GM12878 (cell line): ENCODE data around the gene ANKRD16. TPM values are rescaled to one million over a fixed set of nuclear protein-coding genes. Genes with fewer than 3 reads are reported as not detected.

Experiments used
- ATAC-seq: fragments of 200-7000 bp; cut with Tn5 transposase; 3 replicates; pipeline ENCODE4 v1.9.1; 2020; ENCODE audit warnings: mild to moderate bottlenecking, moderate library complexity
- BruUV-seq: library from RNA; stranded (reverse); fragments of 400-500 nt; replicated peaks from 2 replicates; lab custom pipeline; 2021; lab: Mats Ljungman, UMichigan
- CTCF ChIA-PET: fragments of 300-600 bp; sonication (Branson Sonifier 250); formaldehyde crosslinking; extraction: SDS; loops from one replicate; lab custom pipeline; 2021; ENCODE audit warnings: inconsistent platforms; lab: Yijun Ruan, JAX
- POLR2A ChIA-PET: fragments of 350-600 bp; formaldehyde crosslinking; extraction: SDS; loops from one replicate; lab custom pipeline; 2021; ENCODE audit warnings: inconsistent platforms; lab: Charles Lee
- RAD21 ChIA-PET: fragments of 300-600 bp; sonication (Branson Sonifier 250); formaldehyde crosslinking; loops from one replicate; lab custom pipeline; 2023; ENCODE audit warnings: antibody characterized with exemption; ENCODE audit not compliant: unreplicated experiment; lab: Charles Lee
- SMC1A ChIA-PET: fragments of 300-600 bp; sonication (Branson Sonifier 250); formaldehyde crosslinking; loops from one replicate; lab custom pipeline; 2023; ENCODE audit not compliant: unreplicated experiment, uncharacterized antibody; lab: Charles Lee
- DNase-seq: peaks from one replicate; pipeline ENCODE4 v3.0.0-alpha.2; 2011; ENCODE audit warnings: low read depth, low spot score
- FAIRE-seq: peaks from 3 replicates; lab custom pipeline; 2011; peaks lifted over from hg19 to GRCh38; lab: Jason Lieb, UNC
- H2AFZ ChIP-seq: 2 replicates; pipeline ENCODE4 v1.6.0; 2011; ENCODE audit warnings: low read depth, low read length, control low read depth; ENCODE audit not compliant: control insufficient read depth
- H3K27ac ChIP-seq: 2 replicates; pipeline ENCODE4 v1.5.1; 2011; ENCODE audit warnings: control low read depth; ENCODE audit not compliant: control insufficient read depth, insufficient read depth
- H3K27me3 ChIP-seq, 2 experiments: replicated peaks in 1 of 2; 2 replicates each; pipeline versions ENCODE4 v1.6.0 to v1.6.1; 2011; ENCODE audit warnings: low read length in 1 of 2; ENCODE audit not compliant: control insufficient read depth in 2 of 2, insufficient read depth in 2 of 2
- H3K36me3 ChIP-seq, 2 experiments: 2 replicates each; pipeline ENCODE4 v1.5.1; 2011; ENCODE audit warnings: low read length in 1 of 2; ENCODE audit not compliant: control insufficient read depth in 2 of 2, insufficient read depth in 2 of 2
- H3K4me1 ChIP-seq: 2 replicates; pipeline ENCODE4 v1.6.1; 2011; ENCODE audit warnings: mild to moderate bottlenecking, low read length, moderate library complexity, mixed read lengths; ENCODE audit not compliant: control insufficient read depth, insufficient read depth
- H3K4me2 ChIP-seq: 2 replicates; pipeline ENCODE4 v1.6.0; 2011; ENCODE audit warnings: control low read depth; ENCODE audit not compliant: control insufficient read depth, insufficient read depth
- H3K4me3 ChIP-seq: fragments of 200-600 bp; sonication (generic); 2 replicates; pipeline ENCODE4 v1.5.1; 2016
- H3K79me2 ChIP-seq: 2 replicates; pipeline ENCODE4 v1.6.0; 2011; ENCODE audit warnings: low read length; ENCODE audit not compliant: control insufficient read depth, insufficient read depth
- H3K9ac ChIP-seq: 2 replicates; pipeline ENCODE4 v1.8.0; 2011; ENCODE audit warnings: low read length, control low read depth, mixed read lengths; ENCODE audit not compliant: control insufficient read depth, insufficient read depth
- H3K9me3 ChIP-seq: replicated peaks from 3 replicates; pipeline ENCODE4 v1.5.1; 2011; ENCODE audit warnings: mild to moderate bottlenecking, low read length; ENCODE audit not compliant: control insufficient read depth, insufficient read depth
- H4K20me1 ChIP-seq: 2 replicates; pipeline ENCODE4 v1.6.0; 2011; ENCODE audit not compliant: control insufficient read depth, insufficient read depth
- EP300 ChIP-seq, 2 experiments: fragments of 150-350 bp in 1 of 2; IDR thresholded peaks; 2 replicates each; pipeline ENCODE4 v1.6.1; 2011 to 2012; ENCODE audit warnings: low read depth in 2 of 2, low read length in 2 of 2, borderline replicate concordance in 1 of 2, improper control_type of control experiment in 1 of 2, inconsistent platforms in 1 of 2; ENCODE audit not compliant: control insufficient read depth in 1 of 2
- IRF4 ChIP-seq: IDR thresholded peaks from 2 replicates; pipeline ENCODE4 v1.6.1; 2011; ENCODE audit warnings: low read depth, low read length
- MTA2 ChIP-seq: fragments of 450-650 bp; IDR thresholded peaks from 2 replicates; pipeline ENCODE4 v1.6.1; 2016; ENCODE audit warnings: low read depth, mild to moderate bottlenecking, moderate library complexity
- POLR2A ChIP-seq: IDR thresholded peaks from 2 replicates; pipeline ENCODE4 v1.6.1; 2011; ENCODE audit warnings: low read depth, mild to moderate bottlenecking, low read length
- RAD51 ChIP-seq: fragments of 450-650 bp; IDR thresholded peaks from 2 replicates; pipeline ENCODE4 v1.6.1; 2016; ENCODE audit warnings: moderate library complexity, mild to moderate bottlenecking, inconsistent platforms
- SMARCA5 ChIP-seq: fragments of 450-650 bp; IDR thresholded peaks from 2 replicates; pipeline ENCODE4 v1.6.1; 2017; ENCODE audit warnings: mild to moderate bottlenecking
- YBX1 ChIP-seq: fragments of 450-650 bp; IDR thresholded peaks from 2 replicates; pipeline ENCODE4 v1.6.1; 2016; ENCODE audit warnings: antibody characterized with exemption
- WGBS: methylation state at CpG from one replicate; pipeline ENCODE4 v1.1.6; 2016; ENCODE audit warnings: low lambda C conversion rate; ENCODE audit not compliant: insufficient replicate concordance, insufficient coverage; ENCODE audit errors: missing lambda C conversion rate; 5-methylcytosine and 5-hydroxymethylcytosine counted together
- in situ Hi-C: fragments of 300-500 bp; cut with MboI; formaldehyde crosslinking; loops from 9 replicates; pipeline ENCODE4 v1.14.3; 2018; ENCODE audit warnings: mixed read lengths
- intact Hi-C: fragments of 100-400 bp; cut with micrococcal nuclease; formaldehyde crosslinking; loops from one replicate; pipeline ENCODE4 v1.14.2; 2022; ENCODE audit not compliant: unreplicated experiment
- polyA plus RNA-seq, 11 experiments: library from polyadenylated mRNA; depleted of rRNA in 4 of 11; unstranded in 6 of 11; stranded (reverse) in 5 of 11; fragments of >200 nt; fragmentation: Nextera tagmentation in 4 of 11; fragmentation: Illumina TruSeq in 1 of 11; extraction: Ambion mirVana in 4 of 11; extraction: Trizol in 1 of 11; gene quantifications; 1 replicate in 1 of 11; 2 replicates in 10 of 11; pipeline versions ENCODE4 v1.2.1 to v1.2.3, GENCODE V29; 2011 to 2016; ENCODE audit warnings: inconsistent platforms in 2 of 11, missing spikeins in 2 of 11, low read depth in 1 of 11
- total RNA-seq, 4 experiments: library from RNA; depleted of rRNA in 3 of 4; stranded (reverse); fragments of >200 nt in 3 of 4; fragmentation: Illumina TruSeq in 1 of 4; extraction: Trizol in 1 of 4; gene quantifications; 2 replicates each; pipeline versions ENCODE4 v1.2.1 to v1.2.3, GENCODE V29; 2013 to 2021
- TF ChIP-seq, protein P1 (sequence below): fragments of 450-650 bp; IDR thresholded peaks from 2 replicates; pipeline ENCODE4 v1.6.1; 2017; ENCODE audit warnings: borderline replicate concordance
- TF ChIP-seq, protein P2 (sequence below): IDR thresholded peaks from 2 replicates; pipeline ENCODE4 v1.6.1; 2012; ENCODE audit warnings: low read length, inconsistent platforms
- TF ChIP-seq, protein P3 (sequence below): fragments of 450-650 bp; IDR thresholded peaks from 2 replicates; pipeline ENCODE4 v1.6.1; 2017; ENCODE audit warnings: low read depth, mild to moderate bottlenecking, moderate library complexity
- TF ChIP-seq, protein P4 (sequence below): IDR thresholded peaks from 2 replicates; pipeline ENCODE4 v1.6.1; 2012; ENCODE audit warnings: low read depth, low read length, improper control_type of control experiment

ANKRD16 gene
- total and polyA plus RNA-seq, 10 of the 15 experiments (the other 5 are each of a cell fraction or from before 2014, with no cell fraction given) = 0.57 to 13.6 (median 4.4) TPM

DNA sequence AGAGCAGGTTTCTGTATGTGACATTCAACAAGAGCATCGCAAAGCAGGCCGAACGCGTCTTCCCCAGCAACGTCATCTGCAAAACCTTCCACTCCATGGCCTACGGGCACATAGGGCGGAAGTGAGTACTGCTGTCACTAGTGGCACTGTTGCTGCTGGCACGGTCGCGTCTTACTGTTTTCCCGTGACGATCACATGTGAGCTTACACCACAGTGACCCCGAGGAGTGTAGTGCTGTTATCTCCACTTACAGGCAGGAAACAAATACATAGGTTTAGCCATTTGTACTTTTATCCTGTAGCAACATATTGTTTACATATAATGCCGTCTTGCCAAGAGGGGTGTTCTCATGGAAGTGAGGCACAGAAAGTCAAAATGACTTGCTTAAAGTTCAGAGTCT is 25.8 kb upstream of the ANKRD16 start:
- ChIA-PET RAD21 (no interaction called here), CTCF (no interaction called here), POLR2A (no interaction called here), SMC1A (interaction anchor here (0.6 to 1.0 kb wide), 2 partner anchors 9 to 171 kb away, joined by 3 read pairs; no protein-coding TSS in a partner anchor)
- no peaks in the 10 kb centered on the region for H3K27me3 ChIP-seq
- H4K20me1 ChIP-seq = no peaks in the 10 kb centered on the region
- BruUV-seq = no TSS peak
- H3K36me3 ChIP-seq = peaks cover 20 to 40% of the 10 kb centered on the region in 2 experiments
- no peak overlapping the region for H3K4me3 ChIP-seq
- no peak for ATAC-seq
- DNase-seq = no peak
- no peak overlapping the region for H3K4me2 ChIP-seq
- 93% methylated on average over 14 of the region's 14 CpGs for WGBS
- no peak overlapping the region for H2AFZ ChIP-seq
- no peak overlapping the region for H3K27ac ChIP-seq
- TF ChIP-seq MTA2 (no peak), YBX1 (no peak)
- TF ChIP-seq, protein P1, sequence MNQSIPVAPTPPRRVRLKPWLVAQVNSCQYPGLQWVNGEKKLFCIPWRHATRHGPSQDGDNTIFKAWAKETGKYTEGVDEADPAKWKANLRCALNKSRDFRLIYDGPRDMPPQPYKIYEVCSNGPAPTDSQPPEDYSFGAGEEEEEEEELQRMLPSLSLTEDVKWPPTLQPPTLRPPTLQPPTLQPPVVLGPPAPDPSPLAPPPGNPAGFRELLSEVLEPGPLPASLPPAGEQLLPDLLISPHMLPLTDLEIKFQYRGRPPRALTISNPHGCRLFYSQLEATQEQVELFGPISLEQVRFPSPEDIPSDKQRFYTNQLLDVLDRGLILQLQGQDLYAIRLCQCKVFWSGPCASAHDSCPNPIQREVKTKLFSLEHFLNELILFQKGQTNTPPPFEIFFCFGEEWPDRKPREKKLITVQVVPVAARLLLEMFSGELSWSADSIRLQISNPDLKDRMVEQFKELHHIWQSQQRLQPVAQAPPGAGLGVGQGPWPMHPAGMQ = no peak
- in situ Hi-C loops = no loop called here
- no peaks in the 10 kb centered on the region for H3K9me3 ChIP-seq
- H3K9ac ChIP-seq = no peak overlapping the region
- no peak for FAIRE-seq
- H3K4me1 ChIP-seq = no peaks in the 10 kb centered on the region
- no peaks in the 10 kb centered on the region for H3K79me2 ChIP-seq
- intact Hi-C loops = no loop called here

DNA sequence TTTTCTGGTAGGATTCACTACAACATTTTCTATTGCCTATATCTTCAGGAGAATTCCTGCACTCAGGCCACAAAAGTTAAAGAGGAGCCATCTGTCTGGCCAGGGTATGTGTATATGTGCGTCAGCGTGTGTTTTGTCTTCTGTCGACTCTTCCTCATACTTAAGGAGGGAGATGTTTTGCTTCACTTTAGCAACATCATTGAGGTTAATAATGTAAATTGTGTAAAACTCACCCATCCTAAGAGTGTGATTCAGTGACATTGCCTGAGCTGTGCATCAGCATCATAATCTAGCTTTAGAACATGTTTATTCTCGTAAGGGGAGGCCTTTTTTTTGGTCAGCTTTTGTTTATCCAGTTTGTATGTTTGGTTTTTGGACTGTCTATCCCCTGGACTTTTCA is 24.0 kb upstream of the ANKRD16 start:
- RAD21 ChIA-PET = no interaction called here
- DNase-seq (no peak), ATAC-seq (no peak), FAIRE-seq (peak; percentile 38)
- H3K36me3 ChIP-seq = peaks cover 25 to 41% of the 10 kb centered on the region in 2 experiments
- H3K4me1 ChIP-seq = no peaks in the 10 kb centered on the region
- no peaks in the 10 kb centered on the region for H4K20me1 ChIP-seq
- no peaks in the 10 kb centered on the region for H3K79me2 ChIP-seq
- no peak overlapping the region for H3K27ac ChIP-seq
- H3K9me3 ChIP-seq = no peaks in the 10 kb centered on the region
- SMC1A ChIA-PET = no interaction called here
- in situ Hi-C loops = no loop called here
- no peaks in the 10 kb centered on the region for H3K27me3 ChIP-seq
- POLR2A ChIA-PET = no interaction called here
- CTCF ChIA-PET = no interaction called here
- no peak overlapping the region for H3K9ac ChIP-seq
- no peak overlapping the region for H3K4me3 ChIP-seq
- no peak overlapping the region for H2AFZ ChIP-seq
- intact Hi-C loops = no loop called here
- no peak overlapping the region for H3K4me2 ChIP-seq
- whole genome bisulfite sequencing = 100% methylated on average over 4 of the region's 4 CpGs
- no TSS peak for BruUV-seq
- TF ChIP-seq EP300 (IDR thresholded peaks at IDR 0.05; ENCODE audit: borderline replicate concordance in 1 of 2, control insufficient read depth in 1 of 2, low read depth in 2 of 2, low read length in 2 of 2) (no peak), SMARCA5 (no peak), YBX1 (no peak), RAD51 (no peak), IRF4 (no peak), POLR2A (no peak)
- TF ChIP-seq, protein P2, sequence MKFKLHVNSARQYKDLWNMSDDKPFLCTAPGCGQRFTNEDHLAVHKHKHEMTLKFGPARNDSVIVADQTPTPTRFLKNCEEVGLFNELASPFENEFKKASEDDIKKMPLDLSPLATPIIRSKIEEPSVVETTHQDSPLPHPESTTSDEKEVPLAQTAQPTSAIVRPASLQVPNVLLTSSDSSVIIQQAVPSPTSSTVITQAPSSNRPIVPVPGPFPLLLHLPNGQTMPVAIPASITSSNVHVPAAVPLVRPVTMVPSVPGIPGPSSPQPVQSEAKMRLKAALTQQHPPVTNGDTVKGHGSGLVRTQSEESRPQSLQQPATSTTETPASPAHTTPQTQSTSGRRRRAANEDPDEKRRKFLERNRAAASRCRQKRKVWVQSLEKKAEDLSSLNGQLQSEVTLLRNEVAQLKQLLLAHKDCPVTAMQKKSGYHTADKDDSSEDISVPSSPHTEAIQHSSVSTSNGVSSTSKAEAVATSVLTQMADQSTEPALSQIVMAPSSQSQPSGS = no peak
- TF ChIP-seq, protein P3, sequence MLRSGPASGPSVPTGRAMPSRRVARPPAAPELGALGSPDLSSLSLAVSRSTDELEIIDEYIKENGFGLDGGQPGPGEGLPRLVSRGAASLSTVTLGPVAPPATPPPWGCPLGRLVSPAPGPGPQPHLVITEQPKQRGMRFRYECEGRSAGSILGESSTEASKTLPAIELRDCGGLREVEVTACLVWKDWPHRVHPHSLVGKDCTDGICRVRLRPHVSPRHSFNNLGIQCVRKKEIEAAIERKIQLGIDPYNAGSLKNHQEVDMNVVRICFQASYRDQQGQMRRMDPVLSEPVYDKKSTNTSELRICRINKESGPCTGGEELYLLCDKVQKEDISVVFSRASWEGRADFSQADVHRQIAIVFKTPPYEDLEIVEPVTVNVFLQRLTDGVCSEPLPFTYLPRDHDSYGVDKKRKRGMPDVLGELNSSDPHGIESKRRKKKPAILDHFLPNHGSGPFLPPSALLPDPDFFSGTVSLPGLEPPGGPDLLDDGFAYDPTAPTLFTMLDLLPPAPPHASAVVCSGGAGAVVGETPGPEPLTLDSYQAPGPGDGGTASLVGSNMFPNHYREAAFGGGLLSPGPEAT = no peak
- TF ChIP-seq, protein P4, sequence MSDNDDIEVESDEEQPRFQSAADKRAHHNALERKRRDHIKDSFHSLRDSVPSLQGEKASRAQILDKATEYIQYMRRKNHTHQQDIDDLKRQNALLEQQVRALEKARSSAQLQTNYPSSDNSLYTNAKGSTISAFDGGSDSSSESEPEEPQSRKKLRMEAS = no peak
